ENCODE measurements around the gene TECPR1.

DNA sequence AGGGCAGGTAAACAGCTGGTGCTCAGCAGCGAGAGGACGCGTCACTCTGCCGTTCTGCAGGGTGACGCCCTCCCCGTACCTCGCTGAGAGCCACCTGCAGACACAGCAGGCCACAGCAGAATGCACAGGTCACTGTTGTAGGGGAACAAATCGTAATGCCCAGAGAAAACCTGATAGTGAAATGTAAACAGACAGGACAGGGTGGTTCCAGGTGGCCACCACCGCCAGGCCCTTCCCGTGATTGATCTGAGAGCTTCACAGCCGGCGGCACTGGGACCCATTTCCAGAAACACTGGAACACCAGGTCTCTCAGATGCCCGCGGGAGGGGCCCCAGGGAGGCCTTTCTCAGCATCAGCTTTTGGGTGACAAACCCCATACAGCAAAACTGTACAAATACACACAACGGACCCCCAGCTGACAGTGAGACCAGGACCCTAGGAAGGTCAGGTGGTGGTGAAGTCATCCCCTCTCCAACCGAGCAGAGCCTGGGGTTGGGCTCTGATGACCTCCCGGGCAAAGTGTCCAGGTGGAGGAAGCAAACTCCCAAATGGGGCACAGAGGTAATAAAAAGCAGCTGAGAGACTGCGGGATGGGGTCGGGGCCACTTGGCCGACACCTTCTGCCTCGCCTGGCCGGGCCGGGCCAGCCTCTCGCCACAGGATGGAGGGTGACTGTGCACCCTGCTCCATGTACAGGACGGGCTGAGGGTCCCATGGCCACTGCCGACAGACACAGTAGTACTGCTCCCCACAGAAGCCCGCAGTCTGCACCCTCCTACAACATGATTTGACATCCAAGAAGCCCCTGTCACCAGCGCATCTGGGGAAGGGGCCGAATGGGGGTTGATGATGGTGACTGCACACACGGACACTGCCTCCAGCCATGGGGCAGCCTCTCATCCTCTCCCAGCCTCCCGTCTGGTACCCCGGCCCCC, 36.2 kb downstream of the TECPR1 start:
- TF ChIP-seq POLR2AphosphoS5 (IDR thresholded peaks at IDR 0.05; ENCODE audit: low read depth, low read length) (no peak), SIN3A (IDR thresholded peaks at IDR 0.05; ENCODE audit: borderline replicate concordance, insufficient read depth, low read length) (no peak), TAF1 (IDR thresholded peaks at IDR 0.05; ENCODE audit: borderline replicate concordance, insufficient read depth, low read length) (no peak), FOXP2 (optimal IDR thresholded peaks at IDR 0.05; ENCODE audit: borderline replicate concordance, extremely low read depth, extremely low read length, insufficient read depth) (no peak)
- TF ChIP-seq, protein P1, sequence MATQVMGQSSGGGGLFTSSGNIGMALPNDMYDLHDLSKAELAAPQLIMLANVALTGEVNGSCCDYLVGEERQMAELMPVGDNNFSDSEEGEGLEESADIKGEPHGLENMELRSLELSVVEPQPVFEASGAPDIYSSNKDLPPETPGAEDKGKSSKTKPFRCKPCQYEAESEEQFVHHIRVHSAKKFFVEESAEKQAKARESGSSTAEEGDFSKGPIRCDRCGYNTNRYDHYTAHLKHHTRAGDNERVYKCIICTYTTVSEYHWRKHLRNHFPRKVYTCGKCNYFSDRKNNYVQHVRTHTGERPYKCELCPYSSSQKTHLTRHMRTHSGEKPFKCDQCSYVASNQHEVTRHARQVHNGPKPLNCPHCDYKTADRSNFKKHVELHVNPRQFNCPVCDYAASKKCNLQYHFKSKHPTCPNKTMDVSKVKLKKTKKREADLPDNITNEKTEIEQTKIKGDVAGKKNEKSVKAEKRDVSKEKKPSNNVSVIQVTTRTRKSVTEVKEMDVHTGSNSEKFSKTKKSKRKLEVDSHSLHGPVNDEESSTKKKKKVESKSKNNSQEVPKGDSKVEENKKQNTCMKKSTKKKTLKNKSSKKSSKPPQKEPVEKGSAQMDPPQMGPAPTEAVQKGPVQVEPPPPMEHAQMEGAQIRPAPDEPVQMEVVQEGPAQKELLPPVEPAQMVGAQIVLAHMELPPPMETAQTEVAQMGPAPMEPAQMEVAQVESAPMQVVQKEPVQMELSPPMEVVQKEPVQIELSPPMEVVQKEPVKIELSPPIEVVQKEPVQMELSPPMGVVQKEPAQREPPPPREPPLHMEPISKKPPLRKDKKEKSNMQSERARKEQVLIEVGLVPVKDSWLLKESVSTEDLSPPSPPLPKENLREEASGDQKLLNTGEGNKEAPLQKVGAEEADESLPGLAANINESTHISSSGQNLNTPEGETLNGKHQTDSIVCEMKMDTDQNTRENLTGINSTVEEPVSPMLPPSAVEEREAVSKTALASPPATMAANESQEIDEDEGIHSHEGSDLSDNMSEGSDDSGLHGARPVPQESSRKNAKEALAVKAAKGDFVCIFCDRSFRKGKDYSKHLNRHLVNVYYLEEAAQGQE (IDR thresholded peaks at IDR 0.05; ENCODE audit: insufficient read depth in 1 of 2, low read depth in 2 of 2, low read length in 2 of 2), result no peak

Measured in PFSK-1 (cell line).